GM13977 (cell line): ENCODE data around the gene OR10H4.
"Not testable (repeated sequence)": the region's sequence is repeated elsewhere in the genome, so short reads cannot be mapped to it uniquely, and the experiment has no call there.

Experiments
- DNase-seq: peaks from one replicate; pipeline ENCODE4 v3.0.0; 2012; ENCODE audit warnings: low spot score
- CTCF ChIP-seq: IDR thresholded peaks from 2 replicates; pipeline ENCODE4 v1.5.1; 2012; ENCODE audit warnings: mild to moderate bottlenecking, control low read depth; ENCODE audit not compliant: insufficient read depth; ENCODE audit errors: extremely low read depth, missing control alignments
- in situ Hi-C: fragments of 300-500 bp; cut with MboI; formaldehyde crosslinking; loops from one replicate; pipeline ENCODE4 v1.12.0; 2022; ENCODE audit warnings: low sequenced_read_pairs, low pct_unique_long_range_greater_than_20kb, mixed read lengths, inconsistent platforms; ENCODE audit not compliant: unreplicated experiment

OR10H4 gene

GRCh38 chr19:15928321-15928720 lies 20.5 kb upstream of the OR10H4 start:
- TF ChIP-seq CTCF: no peak
- in situ Hi-C loops: loop anchor here (25.0 kb wide), 1 partner anchor 866 kb away; no protein-coding TSS in a partner anchor
- no peak for DNase-seq

- in situ Hi-C loops: loop anchor here (25.0 kb wide), 1 partner anchor 872 kb away; no protein-coding TSS in a partner anchor
- not testable (repeated sequence) for DNase-seq
These were observed 15.0 kb upstream of the OR10H4 start for GRCh38 chr19:15933761-15934331.

- DNase-seq: no peak
- TF ChIP-seq CTCF: no peak
- in situ Hi-C loops: loop anchor here (25.0 kb wide), 1 partner anchor 872 kb away; no protein-coding TSS in a partner anchor
These were observed 14.3 kb upstream of the OR10H4 start, which contains the start of gene CYP4F11 for GRCh38 chr19:15934332-15935078. CYP4F11 (minus strand) TSS chr19:15934529; CDS start chr19:15934408, 121 bp downstream.

GRCh38 chr19:15935167-15935702 lies 13.6 kb upstream of the OR10H4 start:
- no peak for TF ChIP-seq CTCF
- in situ Hi-C loops: loop anchor here (25.0 kb wide), 1 partner anchor 873 kb away; no protein-coding TSS in a partner anchor
- DNase-seq: no peak

- TF ChIP-seq CTCF: no peak
- no peak for DNase-seq
- in situ Hi-C loops: loop anchor here (25.0 kb wide), 1 partner anchor 874 kb away; no protein-coding TSS in a partner anchor
These were observed 12.6 kb upstream of the OR10H4 start for GRCh38 chr19:15936173-15936572.

- no peak for TF ChIP-seq CTCF
- in situ Hi-C loops: loop anchor here (25.0 kb wide), 1 partner anchor 875 kb away; no protein-coding TSS in a partner anchor
These were observed 11.9 kb upstream of the OR10H4 start for GRCh38 chr19:15936950-15937349.

More at GRCh38 chr19:15936950-15937349, 11.9 kb upstream of the OR10H4 start:
- DNase-seq: no peak
